ENCODE measurements around the gene BRCA1. TPM values are rescaled to one million over a fixed set of nuclear protein-coding genes. Genes with fewer than 3 reads are reported as not detected.
"Not testable (repeated sequence)": the region's sequence is repeated elsewhere in the genome, so short reads cannot be mapped to it uniquely, and the experiment has no call there.

Gene BRCA1
- total RNA-seq, 4 donors from 2014 or later, result 14.4 to 31.9 (median 25.4) TPM

DNA sequence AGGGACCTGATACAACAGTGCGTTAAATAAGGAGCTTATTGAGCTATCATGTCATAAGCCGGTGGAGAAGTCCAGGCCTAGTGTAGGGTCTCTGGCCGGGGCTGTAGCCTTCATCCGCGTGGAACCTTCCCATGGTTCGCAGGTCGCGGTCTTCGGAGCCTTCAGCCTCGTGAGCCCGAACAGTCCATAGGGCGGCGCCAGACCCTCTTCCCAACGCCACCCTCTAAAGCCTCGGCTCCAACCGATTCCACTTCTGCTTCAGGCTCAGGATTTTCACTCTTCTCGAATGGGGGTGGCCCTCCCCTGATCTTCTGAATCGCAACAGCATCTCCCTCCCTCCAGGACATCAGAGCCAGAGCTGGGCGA lies 10.3 kb upstream of the BRCA1 start:
- Histone ChIP-seq H3K27ac (no peak overlapping the region), H3K27me3 (no peaks in the 10 kb centered on the region), H3K36me3 (no peaks in the 10 kb centered on the region), H3K4me1 (no peaks in the 10 kb centered on the region), H3K4me3 (replicated peaks in 1 of 3) (no peak overlapping the region), H3K9me3 (no peaks in the 10 kb centered on the region)
- 88 to 93% methylated on average over 11 to 19 of the region's 19 CpGs for WGBS, 2 donors
- intact Hi-C loops (cut with DNase I), result no loop called here
- no peak for DNase-seq
- TF ChIP-seq POLR2A (IDR thresholded peaks at IDR 0.05), result no peak
- TF ChIP-seq, protein P1, sequence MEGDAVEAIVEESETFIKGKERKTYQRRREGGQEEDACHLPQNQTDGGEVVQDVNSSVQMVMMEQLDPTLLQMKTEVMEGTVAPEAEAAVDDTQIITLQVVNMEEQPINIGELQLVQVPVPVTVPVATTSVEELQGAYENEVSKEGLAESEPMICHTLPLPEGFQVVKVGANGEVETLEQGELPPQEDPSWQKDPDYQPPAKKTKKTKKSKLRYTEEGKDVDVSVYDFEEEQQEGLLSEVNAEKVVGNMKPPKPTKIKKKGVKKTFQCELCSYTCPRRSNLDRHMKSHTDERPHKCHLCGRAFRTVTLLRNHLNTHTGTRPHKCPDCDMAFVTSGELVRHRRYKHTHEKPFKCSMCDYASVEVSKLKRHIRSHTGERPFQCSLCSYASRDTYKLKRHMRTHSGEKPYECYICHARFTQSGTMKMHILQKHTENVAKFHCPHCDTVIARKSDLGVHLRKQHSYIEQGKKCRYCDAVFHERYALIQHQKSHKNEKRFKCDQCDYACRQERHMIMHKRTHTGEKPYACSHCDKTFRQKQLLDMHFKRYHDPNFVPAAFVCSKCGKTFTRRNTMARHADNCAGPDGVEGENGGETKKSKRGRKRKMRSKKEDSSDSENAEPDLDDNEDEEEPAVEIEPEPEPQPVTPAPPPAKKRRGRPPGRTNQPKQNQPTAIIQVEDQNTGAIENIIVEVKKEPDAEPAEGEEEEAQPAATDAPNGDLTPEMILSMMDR (IDR thresholded peaks at IDR 0.05), result no peak

DNA sequence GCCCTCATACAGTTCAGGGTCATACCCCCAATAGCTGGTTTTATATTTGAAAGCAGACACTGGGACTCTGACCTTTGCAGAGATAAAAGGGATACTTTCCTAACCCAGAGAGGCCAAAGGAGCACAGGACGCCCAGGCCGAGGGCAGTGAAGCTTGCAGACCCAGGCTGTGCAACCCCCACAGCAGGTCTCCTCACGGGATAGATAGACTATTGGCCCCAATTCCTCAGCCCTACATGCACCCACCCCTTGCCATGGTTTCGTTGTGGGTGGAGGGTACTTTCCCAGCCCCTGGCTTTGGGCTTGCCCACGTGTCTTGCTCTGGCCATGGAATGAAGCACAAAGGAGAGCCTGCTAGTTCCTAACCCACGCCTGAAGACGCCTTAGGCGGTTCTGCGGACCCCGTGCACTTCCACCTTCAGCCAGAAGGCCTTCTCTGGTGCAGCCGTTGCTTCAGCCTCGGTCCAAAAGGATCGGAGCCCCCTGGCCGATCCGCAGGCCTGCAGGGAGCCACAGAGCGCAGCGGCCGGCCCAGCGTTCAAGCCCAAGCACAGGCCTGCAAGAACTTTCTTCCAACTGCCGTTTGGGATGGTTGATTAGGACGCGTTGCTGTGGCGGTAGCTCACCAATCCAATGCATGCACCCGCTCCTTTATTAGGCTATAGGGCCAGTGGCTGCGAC lies 9.8 kb upstream of the BRCA1 start:
- Histone ChIP-seq H3K27ac (no peak overlapping the region), H3K27me3 (no peaks in the 10 kb centered on the region), H3K4me3 (replicated peaks in 1 of 3) (no peak overlapping the region), H3K9me3 (no peaks in the 10 kb centered on the region), H3K36me3 (no peaks in the 10 kb centered on the region), H3K4me1 (no peaks in the 10 kb centered on the region)
- intact Hi-C loops (cut with DNase I), result no loop called here
- TF ChIP-seq, protein P1 (IDR thresholded peaks at IDR 0.05), result no peak
- no peak for TF ChIP-seq POLR2A (IDR thresholded peaks at IDR 0.05)
- no peak for DNase-seq
- 92 to 95% methylated on average over 18 to 23 of the region's 25 CpGs for WGBS, 2 donors

DNA sequence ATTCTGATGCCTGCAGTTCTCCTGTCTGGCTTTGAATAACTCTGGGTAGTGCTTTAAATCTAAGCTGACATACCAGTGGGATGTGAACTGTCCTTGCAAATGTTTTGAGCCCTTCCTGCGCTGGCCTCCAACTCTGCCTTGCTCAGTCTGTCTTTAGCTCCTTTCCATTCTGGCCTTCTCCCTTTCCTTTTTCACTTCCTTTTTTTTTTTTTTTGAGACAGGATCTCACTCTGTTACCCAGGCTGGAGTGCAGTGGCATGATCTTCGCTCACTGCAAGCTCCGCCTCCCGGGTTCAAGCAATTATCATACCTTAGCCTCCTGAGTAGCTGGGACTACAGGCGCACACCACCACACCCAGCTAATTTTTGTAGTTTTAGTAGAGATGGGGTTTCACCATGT lies 8.3 kb upstream of the BRCA1 start:
- H3K27me3 ChIP-seq; H3K4me3 ChIP-seq (replicated peaks in 1 of 3); intact Hi-C loops (cut with DNase I); H3K36me3 ChIP-seq; H3K4me1 ChIP-seq; DNase-seq; H3K9me3 ChIP-seq; H3K27ac ChIP-seq: not testable (repeated sequence)
- 95% methylated on average over 5 of the region's 5 CpGs for WGBS, 2 donors

DNA sequence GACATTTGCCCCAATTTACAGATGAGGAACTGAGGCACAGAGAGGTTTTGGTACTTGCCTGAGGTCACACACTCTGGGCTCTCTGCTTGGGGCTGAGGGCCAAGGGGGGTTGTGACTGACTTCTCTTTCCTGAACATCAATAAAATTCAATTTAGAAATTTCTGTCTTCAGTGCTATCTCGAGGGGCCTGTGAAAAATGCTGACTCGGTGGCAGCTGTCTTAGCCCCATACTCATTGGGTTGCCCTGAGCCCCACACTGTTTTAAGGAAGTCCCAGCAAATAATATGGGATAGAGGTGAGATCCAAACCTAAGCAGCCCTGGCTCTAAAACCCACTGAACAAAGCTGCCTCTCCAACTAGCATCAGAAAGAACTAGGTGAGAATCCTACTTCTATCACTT lies 7.0 kb upstream of the BRCA1 start:
- Histone ChIP-seq H3K9me3 (no peaks in the 10 kb centered on the region), H3K27me3 (no peaks in the 10 kb centered on the region), H3K27ac (no peak overlapping the region), H3K4me3 (replicated peaks in 1 of 3) (no peak overlapping the region), H3K36me3 (no peaks in the 10 kb centered on the region), H3K4me1 (no peaks in the 10 kb centered on the region)
- WGBS, 2 donors, result 88 to 96% methylated on average over 2 of the region's 2 CpGs
- TF ChIP-seq, protein P1 (IDR thresholded peaks at IDR 0.05), result no peak
- no peak for TF ChIP-seq POLR2A (IDR thresholded peaks at IDR 0.05)
- no peak for DNase-seq
- intact Hi-C loops (cut with DNase I), result no loop called here

DNA sequence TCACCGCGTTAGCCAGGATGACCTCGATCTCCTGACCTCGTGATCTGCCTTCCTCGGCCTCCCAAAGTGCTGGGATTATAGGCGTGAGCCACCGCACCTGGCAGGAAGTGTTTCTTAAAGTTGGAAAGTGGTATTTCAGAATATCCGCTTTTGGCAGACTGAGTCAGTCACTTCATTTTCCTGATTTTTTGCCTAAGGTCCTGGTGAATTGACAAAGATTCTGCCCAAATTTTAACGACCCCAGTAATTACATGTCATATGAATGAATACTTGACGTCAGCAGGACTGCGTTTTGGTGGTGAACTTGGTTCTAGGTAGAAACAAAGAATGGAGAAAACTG lies 4.5 kb upstream of the BRCA1 start:
- no peak for DNase-seq
- H3K27ac ChIP-seq, result no peak overlapping the region
- no peaks in the 10 kb centered on the region for H3K27me3 ChIP-seq
- H3K4me3 ChIP-seq (replicated peaks in 1 of 3), result no peak overlapping the region
- no peaks in the 10 kb centered on the region for H3K36me3 ChIP-seq
- 79% methylated on average over 11 of the region's 11 CpGs for WGBS, 2 donors
- H3K9me3 ChIP-seq, result no peaks in the 10 kb centered on the region
- intact Hi-C loops (cut with DNase I), result loop anchor here (5.0 kb wide), 1 partner anchor 38 kb away; no protein-coding TSS in a partner anchor
- H3K4me1 ChIP-seq, result peaks cover 10 to 12% of the 10 kb centered on the region in 2 donors
- TF ChIP-seq, protein P1 (IDR thresholded peaks at IDR 0.05), result no peak
- TF ChIP-seq POLR2A (IDR thresholded peaks at IDR 0.05), result no peak

DNA sequence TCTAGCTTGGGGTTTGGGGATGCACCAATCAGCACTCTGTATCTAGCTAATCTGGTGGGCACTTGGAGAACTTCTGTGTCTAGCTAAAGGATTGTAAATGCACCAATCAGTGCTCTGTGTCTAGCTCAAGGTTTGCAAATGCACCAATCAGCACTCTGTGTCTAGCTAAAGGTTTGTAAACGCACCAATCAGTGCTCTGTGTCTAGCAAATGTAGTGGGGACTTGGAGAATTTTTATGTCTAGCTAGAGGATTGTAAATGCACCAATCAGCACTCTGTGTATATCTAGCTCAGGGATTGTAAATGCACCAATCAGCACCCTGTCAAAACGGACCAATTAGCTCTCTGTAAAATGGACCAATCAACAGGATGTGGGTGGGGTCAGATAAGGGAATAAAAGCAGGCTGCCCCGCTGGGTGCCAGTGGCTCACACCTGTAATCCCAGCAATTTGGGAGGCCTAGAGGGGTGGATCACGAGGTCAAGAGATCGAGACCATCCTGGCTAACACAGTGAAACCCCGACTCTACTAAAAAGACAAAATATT lies 2.2 kb upstream of the BRCA1 start:
- H3K4me3 ChIP-seq (replicated peaks in 1 of 3); H3K36me3 ChIP-seq; H3K27ac ChIP-seq; DNase-seq; H3K9me3 ChIP-seq; H3K27me3 ChIP-seq: not testable (repeated sequence)
- H3K4me1 ChIP-seq, result peaks cover 13 to 18% of the 10 kb centered on the region in 2 donors
- 93 to 97% methylated on average over 6 of the region's 6 CpGs for WGBS, 2 donors
- intact Hi-C loops (cut with DNase I), result loop anchor here (2.0 to 5.0 kb wide), 2 partner anchors 40 to 103 kb away; partner anchors contain the start of gene RND2

All from thyroid gland (tissue), 4 donors.